Measurements from ENCODE around the gene CRIP2.

CRIP2 gene

DNA sequence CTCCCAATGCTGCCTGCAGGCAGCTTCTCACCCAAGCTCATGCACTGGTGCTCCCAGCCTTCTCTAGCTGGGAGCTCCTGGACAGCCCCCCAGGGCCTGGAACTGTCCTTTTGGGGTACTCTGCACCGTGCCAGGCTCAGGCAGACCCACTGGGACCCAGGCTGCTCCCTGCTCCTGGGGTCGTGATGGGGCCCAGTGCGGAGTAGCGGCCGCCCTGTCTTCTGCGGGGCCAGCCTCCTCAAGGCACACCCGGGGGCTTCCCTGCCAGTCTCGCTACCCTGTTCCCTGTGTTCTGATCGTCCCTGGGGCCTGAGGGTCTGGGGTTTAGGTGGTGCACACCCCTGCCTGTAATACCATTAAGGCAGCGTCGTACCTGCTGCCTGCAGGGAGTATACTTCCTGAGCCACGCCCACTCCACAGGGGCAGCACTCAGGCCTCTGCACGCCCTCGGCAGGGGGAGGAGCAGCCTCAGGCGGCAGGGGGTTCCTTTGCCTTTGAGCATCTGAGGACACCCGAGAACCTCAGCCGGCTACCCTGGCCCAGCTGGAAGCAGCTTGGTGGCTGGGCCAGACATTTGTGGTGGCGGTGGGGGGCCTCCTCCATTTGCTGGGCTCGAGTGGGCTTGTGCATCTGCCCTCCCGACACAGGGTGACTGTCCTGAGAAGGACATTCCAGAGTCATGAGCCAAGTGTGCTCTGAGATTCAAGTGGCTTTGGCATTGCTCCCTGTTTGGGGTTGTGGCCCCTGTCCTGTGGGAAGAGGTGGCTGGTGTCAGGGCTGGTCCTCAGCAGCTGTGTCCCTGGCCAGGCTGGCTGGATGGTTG is 9.2 kb upstream of the CRIP2 start:
- DNase-seq = no peak

DNA sequence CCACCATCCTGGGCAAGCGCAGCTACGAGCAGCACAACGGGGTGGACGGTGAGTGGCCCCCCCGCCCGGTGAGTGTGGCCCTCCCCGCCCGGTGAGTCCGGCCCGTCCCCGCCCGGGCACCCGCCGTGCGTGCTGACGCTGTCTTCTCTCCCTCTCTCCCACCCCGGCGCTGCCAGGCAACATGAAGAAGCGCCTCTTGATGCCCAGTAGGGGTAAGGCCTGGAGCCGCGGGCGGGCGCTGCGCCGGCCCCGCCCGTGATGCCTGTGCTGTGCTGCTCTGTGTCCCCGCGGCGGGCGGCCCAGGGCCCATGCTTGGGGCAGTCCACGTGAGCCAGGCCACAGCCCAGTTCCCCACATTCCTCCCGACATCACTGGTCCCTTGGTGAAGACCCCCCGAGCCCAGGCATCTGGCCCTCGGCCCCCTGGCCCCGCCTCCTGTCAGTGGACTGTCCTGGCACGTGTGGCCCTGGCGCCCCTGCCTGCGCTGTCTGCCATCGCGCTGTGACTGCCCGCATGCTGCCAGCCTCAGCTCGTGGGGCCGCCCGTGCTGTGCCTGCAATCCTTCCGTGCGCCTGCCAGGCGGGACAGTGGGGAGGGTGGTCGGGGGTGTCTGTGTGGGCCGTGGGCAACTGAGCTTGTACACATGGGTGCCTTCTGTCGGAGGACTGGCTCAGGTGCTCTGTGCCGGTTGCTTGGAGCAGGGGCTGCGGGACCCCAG is 7.9 kb upstream of the CRIP2 start:
- DNase-seq = no peak

DNA sequence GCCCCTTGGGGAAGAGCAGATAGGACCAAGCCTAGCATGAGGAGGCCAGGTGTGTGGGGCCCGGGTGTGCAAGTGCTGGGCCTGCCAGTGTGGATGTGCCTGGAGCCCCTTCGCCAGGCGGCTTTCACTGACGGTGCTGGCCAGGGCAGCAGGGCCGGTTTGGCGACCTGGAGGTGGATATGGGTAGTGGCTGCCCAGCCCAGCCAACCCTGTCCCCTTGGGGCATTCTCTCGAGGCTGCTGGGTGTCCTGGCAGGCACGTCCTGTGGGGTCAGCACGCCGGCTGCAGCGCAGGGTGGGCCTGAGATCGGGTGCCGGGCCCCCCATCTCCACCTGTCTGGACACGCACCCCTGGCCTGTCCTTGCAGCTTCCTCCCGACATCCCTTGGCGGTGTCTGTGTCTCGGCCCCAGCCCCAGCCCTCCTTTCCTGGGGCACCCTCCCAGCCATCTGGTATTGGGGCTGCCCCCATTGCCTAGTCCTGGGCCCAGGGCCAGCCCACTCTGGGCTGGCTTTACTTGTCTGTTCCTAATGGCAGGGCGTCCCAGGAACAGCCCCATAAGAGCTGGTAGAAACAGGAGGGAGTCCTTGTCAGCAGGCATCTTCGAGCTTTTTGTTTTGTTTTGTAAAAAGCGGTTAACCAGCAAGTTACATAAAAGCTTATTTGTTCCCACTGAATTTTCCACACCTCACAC is 7.2 kb upstream of the CRIP2 start:
- no peak for DNase-seq

DNA sequence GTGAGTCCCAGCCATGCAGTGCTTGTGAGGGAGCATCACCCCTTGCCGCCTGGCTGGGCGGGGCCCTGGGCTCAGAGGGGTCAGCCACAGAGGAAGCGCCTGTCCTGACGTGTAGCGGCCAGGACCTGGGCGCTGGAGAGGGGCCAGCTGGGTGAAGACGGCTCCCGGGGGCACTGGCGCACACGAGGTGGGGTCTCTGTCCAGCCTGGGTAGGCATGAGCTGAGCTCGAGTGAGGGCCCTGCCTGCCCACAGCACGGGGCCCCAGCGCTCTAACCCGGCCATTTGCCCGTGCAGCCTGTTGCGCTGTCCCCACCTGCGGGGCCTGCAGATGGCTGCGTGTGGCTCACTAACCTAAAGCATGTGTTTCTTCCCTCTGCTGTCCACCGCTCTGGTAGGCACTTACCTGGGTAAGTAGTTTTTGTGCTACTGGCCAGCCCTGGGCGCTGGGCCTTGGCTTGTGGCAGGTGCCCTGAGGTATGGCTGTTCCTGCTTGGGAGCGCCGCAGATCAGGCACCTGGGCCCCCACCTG is 6.6 kb upstream of the CRIP2 start:
- no peak for DNase-seq

DNA sequence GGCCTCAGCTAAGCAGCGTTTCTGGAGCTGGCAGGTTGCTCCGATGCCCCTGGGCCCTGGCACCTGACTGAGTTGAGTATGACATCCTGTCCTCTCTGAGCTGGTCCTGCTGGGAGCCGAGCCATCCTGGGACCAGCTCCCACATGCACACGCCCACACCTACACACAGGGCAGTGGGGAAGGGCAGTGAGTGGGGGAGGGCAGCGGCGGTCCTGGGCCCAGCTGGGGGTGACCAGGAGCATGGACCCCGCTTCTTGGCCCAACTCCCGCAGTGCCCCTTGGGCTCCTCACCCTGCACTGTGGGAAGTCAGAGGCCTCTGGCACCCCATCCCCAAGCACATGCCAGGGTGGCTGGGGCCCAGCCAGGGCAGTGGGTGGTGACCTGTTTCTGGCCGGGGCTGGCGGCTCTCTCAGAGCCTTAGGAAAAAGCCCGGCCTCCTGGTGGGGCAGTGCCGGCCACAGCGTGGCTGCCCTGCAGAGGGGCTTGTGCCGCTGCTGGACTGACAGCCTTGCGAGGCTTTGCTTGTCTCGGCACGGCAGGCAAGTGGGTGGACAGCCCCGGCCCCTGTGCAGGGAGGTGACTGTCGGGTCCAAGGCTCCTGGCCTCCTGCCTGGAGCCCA is 5.9 kb upstream of the CRIP2 start:
- DNase-seq = no peak

DNA sequence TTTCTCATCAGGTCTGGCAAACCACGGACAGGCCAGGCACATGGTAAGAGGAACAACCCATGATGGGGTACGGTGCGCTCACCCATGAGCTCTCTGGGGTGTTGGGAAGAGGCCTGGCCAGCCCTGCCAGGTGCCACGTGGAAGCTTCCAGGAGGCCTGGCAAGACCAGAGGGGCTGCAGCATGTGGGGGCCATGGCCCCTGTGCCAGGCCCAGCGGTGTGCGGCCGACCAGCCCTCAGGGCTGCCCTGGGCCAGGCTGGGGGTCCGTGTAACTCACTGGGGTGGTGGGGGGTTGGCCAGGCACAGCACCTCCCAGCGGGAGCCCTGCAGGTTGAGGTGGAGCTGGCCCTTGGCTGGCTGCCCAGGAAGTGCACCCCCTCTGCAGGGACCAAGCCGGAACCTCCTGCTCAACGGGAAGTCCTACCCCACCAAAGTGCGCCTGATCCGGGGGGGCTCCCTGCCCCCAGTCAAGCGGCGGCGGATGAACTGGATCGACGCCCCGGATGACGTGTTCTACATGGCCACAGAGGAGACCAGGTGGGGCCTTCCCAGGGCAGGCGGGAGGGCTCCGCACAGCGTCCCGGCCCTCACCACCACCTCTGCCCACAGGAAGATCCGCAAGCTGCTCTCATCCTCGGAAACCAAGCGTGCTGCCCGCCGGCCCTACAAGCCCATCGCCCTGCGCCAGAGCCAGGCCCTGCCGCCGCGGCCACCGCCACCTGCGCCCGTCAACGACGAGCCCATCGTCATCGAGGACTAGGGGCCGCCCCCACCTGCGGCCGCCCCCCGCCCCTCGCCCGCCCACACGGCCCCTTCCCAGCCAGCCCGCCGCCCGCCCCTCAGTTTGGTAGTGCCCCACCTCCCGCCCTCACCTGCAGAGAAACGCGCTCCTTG is 4.9 kb upstream of the CRIP2 start:
- DNase-seq = no peak

DNA sequence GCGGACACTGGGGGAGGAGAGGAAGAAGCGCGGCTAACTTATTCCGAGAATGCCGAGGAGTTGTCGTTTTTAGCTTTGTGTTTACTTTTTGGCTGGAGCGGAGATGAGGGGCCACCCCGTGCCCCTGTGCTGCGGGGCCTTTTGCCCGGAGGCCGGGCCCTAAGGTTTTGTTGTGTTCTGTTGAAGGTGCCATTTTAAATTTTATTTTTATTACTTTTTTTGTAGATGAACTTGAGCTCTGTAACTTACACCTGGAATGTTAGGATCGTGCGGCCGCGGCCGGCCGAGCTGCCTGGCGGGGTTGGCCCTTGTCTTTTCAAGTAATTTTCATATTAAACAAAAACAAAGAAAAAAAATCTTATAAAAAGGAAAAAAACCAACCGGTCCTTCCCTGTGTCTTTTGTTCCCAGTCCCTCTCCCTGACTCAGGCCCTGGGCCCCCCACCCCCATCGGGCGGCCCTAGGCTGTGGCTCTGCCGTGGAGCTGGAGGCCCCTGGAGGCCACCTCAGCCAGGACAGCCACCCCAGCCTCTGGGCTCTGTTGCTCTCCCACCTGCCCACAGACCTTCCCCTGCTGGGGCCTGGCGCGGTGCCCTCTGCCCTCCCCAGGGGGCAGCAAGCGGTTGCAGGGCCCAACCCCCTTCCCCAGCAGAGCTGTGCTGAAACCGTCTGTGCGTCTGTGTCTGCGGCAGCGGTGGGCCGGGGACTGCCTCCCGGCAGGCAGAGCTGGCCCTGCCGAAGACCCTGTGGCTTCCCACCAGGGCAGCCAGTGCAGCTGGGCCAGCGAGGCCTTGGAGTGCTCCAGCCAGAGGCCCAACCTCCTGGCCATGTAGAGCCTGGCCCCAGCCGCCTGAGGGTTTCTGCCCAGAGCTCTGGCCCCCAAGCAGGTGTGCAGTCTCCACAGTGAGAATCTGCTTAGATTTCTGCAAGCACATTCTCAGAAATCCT is 4.0 kb upstream of the CRIP2 start:
- no peak for DNase-seq

DNA sequence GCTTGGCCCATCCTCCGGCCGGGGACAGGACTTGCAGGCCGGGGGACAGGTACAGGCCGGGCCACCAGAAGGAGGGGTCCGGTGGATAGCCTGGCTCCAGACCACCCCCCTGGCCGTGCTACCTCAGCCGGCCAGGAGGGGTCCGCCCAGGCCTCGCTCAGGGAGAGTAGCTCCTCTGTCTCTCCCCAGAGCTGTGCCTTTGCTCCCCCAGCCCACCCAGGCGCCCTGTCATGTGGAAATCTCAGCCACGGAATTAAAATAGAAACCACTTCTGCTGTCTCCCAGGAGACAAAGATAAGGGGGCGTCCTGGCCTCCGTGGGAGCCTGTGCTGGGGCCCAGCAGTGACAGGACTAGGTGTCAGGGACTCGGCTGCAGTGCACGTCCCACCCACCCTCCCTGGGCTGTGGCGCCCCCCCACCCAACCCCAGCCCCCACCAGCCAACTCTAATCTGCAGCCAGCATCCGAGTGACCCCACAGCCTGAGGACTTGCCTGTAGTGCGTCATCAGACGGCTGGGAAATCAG is 3.3 kb upstream of the CRIP2 start:
- DNase-seq = no peak

DNA sequence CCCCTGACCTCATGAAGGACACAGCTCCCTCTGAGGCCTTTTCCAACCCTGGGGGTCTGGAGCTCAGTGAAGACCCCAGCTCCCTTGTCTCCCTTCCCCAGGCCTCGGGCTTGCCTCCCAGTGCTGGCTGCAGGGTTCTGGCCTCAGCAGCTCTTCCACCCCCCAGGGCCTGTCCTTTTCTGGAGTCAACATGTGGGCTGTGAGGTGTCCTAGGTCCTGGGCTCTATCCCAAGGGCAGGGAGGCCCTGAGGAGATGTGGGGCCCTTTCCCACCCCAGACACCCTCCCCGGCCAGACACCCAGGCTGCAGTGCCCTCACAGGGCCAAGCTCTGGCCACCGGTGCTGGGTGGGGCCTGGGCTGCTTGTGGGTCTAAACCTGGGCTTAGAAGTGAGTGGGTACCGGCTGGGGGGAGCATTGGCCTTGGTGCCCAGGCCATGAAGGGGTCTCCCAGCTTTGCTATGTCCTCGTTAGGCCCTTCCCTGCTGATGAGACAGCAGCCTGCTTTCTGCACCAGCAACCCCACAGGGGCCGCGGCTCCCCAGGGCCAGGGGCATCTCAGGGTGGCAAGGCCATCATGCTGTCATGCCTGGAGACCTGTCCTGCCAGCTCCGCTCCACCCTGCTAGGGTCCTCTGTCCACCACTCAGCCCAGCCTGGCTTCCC is 2.7 kb upstream of the CRIP2 start:
- no peak for DNase-seq

DNA sequence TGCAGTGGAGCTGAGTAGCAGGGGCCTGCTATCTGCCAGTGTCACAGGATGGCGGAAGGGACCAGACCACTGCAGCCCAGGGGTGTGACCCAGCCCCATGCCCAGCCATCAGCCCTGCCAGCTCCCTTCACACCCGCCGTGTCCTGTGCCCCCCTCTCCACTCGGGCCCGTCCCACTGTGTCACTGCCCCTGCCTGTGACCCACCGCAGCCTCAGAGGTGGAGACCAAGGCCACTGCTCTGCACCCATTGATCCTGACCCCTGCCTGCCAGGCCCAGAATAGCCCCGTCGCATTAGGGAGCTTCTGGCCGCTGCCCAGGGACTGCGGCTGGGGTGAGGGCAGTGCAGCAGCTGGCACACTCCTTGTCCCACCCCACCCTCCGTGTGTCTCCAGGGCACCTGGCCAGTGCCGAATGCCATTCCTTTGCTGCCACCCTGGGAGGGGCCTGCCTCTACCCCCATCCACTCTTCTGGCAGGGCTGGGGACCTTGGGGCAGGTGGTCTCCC is 2.1 kb upstream of the CRIP2 start:
- DNase-seq = no peak

DNA sequence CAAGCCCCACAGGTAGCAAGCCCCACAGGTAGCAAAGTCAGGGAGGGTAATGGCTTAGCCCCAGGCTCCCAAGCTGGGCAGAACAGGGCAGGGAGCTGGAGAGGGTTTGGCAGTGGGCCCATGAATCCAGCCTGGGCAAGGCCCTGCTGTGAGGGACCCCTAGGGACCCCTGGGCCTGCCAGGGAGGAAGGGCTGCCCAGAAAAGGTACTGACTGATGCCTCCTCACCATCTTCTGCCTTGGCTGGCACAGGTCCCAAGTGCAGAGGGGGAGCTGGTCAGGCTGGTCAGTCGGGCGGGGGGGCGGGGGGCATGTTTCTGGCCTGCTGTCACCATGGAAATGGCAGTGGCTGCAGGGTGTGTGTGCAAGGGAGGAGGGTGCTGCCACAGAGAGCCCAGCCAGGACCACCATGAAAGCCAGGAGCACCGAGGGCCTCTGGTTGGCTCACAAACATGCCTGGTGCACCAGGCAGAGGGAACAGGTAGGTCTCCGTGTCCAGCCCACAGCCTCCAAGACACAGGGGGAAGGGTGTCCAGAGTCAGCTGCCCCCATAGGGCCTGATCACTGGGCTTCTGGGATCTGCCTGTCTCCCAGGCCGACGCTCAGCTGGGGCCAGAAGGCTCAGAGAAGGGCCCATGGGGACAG is 1.5 kb upstream of the CRIP2 start:
- no peak for DNase-seq

DNA sequence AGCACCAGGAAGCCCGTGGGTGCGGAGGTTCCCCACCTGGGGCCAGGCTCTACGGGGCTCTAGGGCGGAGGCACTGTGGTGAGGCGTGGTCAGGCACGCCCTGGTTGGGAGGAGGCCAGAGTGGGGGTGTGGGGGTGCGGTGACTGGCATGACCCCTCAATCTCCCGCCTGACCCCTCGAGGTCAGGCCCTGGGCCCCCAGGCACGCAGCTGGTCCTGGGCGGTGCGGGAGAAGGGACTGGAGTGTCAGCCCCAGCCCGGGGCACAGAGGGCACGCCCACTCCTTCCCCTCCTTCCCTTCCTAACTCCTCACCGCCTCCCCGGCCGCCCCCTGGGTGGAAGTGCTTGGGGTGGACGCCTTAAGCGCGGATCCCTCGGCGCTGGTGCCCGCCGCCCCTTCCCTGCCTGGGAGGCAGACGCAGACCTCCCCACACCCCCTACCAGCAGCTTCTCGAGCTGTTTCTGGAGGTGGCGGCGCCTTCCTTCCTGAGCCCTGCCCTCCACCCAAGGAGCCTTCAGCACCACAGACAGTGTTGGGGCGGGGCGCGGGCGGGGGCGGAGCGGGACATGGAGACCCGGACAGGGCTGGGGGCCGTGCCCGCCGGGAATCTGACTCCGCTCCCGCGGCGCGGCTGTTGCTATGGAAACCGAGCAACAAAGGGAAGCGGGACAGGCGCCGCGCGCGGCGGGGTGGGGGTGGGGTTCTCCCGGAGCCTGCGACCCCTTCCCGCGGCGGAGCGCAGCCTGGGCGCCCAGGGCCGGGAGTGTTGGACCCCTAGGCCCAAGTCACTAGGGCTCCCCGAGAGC is 741 bp upstream of the CRIP2 start:
- DNase-seq = peak; percentile 56

DNA sequence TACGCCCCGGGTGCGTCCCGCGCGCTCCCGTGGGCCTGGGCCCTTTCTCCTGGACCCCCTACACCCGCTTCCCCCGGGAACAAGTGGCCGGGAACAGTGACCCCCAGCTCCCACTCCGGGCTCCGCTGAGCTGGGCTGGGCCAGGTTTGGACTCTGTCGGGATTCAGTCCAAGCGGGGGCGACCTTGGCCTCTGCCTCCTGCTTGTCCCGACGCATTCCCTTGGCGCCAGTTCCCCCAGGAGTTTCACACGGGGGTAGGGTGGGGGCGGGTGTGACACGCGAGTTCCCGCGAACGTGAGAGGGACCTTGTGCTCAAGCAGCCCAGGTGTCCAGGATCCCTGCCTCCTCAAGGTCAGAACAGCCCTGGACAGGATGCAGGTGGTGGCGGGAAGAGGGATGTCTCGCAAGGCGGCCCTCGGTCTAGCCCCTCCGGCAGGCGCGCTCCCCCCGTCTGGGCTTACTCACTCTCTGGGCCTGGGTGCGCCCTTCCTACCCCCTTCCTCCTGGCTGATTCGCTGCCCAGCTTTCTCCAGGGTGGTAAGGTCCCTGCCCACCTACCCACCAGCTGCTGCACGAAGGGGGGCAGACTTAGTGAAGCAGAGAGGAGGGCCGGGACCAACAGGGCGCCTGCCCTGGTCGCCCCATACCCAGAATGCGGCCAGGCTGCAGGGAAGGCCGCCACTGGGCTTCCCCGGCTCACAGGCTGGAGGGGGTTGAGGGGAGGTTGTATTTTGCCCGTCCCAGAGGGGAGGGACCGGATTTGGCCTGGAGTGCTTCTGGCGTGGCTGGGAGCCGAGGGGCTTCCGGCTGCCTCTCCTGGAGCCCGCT is 862 bp downstream of the CRIP2 start:
- DNase-seq = no peak

DNA sequence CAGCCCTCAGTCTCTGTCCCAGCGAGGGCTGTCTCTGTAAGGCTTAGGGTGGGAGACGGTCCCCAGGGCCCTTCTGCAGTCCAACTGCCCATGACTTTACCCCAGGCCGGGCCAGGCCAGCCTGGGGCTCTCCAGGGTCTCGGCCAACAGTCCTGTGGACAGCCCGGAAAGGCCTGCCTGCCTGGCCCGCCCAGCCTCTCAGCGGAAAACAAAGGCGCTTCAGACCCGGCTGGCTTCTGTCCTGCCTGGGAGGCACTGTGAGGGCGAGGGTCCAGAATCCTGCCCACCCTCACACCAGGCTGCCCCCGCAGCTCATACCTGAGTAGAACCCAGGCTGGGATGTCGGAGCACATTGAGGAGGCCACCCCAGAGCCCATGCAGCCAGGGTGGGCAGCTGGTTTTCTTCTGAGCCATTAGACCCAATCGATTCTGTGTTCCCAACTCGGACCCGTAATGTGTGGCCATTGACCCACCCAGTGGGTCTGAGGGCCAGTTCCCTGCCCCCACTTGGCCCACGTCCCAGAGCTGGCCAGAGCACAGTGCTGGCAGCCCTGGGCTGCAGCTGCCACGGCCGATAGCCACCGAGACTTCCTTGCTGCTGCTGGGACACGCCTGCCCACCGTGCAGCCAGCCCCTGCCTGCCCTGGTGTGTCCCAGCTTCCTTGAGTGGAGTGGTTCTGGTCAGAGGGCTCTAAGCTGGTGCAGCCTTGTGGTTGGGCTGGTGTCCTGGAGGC is 1.6 kb downstream of the CRIP2 start:
- no peak for DNase-seq

DNA sequence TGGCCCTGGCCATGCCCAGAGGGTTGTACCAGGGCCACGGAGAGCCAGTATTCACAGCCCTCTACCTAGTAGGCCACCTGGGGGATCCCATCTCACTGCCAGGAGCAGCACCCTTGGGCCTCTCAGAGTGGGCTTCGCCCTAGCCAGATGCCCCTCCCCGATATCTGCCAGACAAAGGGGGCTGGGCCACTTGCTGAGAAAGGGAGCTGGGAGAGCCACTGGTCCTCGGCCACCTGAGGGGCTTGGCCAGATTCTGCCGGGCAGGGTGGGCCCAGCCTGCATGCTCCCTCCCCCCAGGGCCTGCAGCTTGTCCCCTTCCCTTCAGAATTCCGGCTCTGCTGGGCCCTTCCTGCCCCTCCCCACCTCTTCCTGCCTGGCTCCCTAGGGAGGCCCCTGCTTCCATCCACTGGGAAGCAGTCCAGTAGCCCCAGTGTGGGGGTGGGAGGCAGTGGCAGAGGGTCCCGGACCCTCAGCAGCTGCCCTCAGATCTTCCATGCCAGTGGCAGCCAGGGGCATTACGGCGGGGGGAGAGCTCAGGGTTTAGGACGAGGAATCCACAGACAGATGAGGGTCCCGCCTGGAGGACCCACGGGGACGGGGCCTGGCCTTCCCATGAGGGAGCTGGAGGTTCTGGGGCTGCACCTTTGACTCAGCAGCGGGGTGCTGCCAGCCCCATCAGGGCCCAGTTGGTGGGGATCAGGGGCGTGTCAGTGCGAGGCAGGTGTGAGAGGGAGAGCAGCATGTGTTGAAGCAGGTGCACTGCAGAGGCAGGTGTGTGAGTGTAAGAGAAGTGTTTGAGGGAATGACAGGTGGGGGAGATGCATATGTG is 2.4 kb downstream of the CRIP2 start:
- DNase-seq = no peak

Data from activated T-cell treated with anti-CD3 and anti-CD28 coated beads for 4 hours (primary cell).